HepG2 (cell line): ENCODE results near the gene RAN. TPM values are rescaled to one million over a fixed set of nuclear protein-coding genes. Genes with fewer than 3 reads are reported as not detected.
A peak's percentile ranks its signal among the peaks of the same experiment; 100 is the strongest.

Experiments used
- BCL3 ChIP-seq: sonication (generic); formaldehyde crosslinking; IDR thresholded peaks from 2 replicates; pipeline ENCODE4 v1.5.1; 2020; ENCODE audit warnings: mild to moderate bottlenecking, missing genetic modification reagents, moderate library complexity
- ELF3 ChIP-seq: IDR thresholded peaks from 2 replicates; pipeline ENCODE4 v1.6.1; 2016; ENCODE audit warnings: missing genetic modification reagents, missing compliant biosample characterization
- FOXA3 ChIP-seq: IDR thresholded peaks from 2 replicates; pipeline ENCODE4 v1.6.1; 2016; ENCODE audit warnings: missing genetic modification reagents, missing compliant biosample characterization
- FOXK1 ChIP-seq: sonication (generic); formaldehyde crosslinking; IDR thresholded peaks from 2 replicates; pipeline ENCODE4 v1.4.0; 2020; ENCODE audit warnings: low read depth, missing genetic modification reagents, borderline replicate concordance
- GABPB1 ChIP-seq: IDR thresholded peaks from 2 replicates; pipeline ENCODE4 v1.6.1; 2016; ENCODE audit warnings: mild to moderate bottlenecking, missing genetic modification reagents, moderate library complexity, missing compliant biosample characterization
- GLI4 ChIP-seq: sonication (generic); formaldehyde crosslinking; IDR thresholded peaks from 2 replicates; pipeline ENCODE4 v1.5.1; 2020; ENCODE audit warnings: missing genetic modification reagents, mild to moderate bottlenecking, moderate library complexity, borderline replicate concordance
- HES4 ChIP-seq: sonication (generic); formaldehyde crosslinking; IDR thresholded peaks from 2 replicates; pipeline ENCODE4 v1.9.0; 2021; ENCODE audit warnings: mild to moderate bottlenecking, missing genetic modification reagents, borderline replicate concordance
- KDM5B ChIP-seq: sonication (generic); formaldehyde crosslinking; IDR thresholded peaks from 2 replicates; pipeline ENCODE4 v1.4.0; 2020; ENCODE audit warnings: missing genetic modification reagents, mild to moderate bottlenecking, borderline replicate concordance
- MIXL1 ChIP-seq: IDR thresholded peaks from 2 replicates; pipeline ENCODE4 v1.6.1; 2016
- NR1H2 ChIP-seq: sonication (generic); formaldehyde crosslinking; IDR thresholded peaks from 2 replicates; pipeline ENCODE4 v1.8.1; 2022; ENCODE audit warnings: low read depth, missing genetic modification reagents, borderline replicate concordance
- SMAD3 ChIP-seq: sonication (generic); formaldehyde crosslinking; IDR thresholded peaks from 2 replicates; pipeline ENCODE4 v1.4.0; 2020; ENCODE audit warnings: missing genetic modification reagents
- SRY ChIP-seq: sonication (generic); formaldehyde crosslinking; IDR thresholded peaks from 2 replicates; pipeline ENCODE4 v1.8.0; 2022; ENCODE audit warnings: mild to moderate bottlenecking, missing genetic modification reagents
- TEAD2 ChIP-seq: sonication (generic); formaldehyde crosslinking; IDR thresholded peaks from 2 replicates; pipeline ENCODE4 v1.9.0; 2021; ENCODE audit warnings: missing genetic modification reagents
- TEAD3 ChIP-seq: optimal IDR thresholded peaks from 2 replicates; pipeline ENCODE3; 2016; ENCODE audit warnings: borderline replicate concordance
- TFDP2 ChIP-seq: sonication (generic); formaldehyde crosslinking; IDR thresholded peaks from 2 replicates; pipeline ENCODE4 v1.4.0; 2020; ENCODE audit warnings: missing genetic modification reagents
- THAP11 ChIP-seq: IDR thresholded peaks from 2 replicates; pipeline ENCODE4 v1.6.1; 2016; ENCODE audit warnings: missing biosample characterization, missing genetic modification reagents
- ZBTB20 ChIP-seq: sonication (generic); formaldehyde crosslinking; IDR thresholded peaks from 2 replicates; pipeline ENCODE4 v1.8.1; 2023; ENCODE audit warnings: missing genetic modification reagents, low read depth, mild to moderate bottlenecking, borderline replicate concordance
- ZFP1 ChIP-seq: IDR thresholded peaks from 2 replicates; pipeline ENCODE4 v1.6.1; 2016
- ZFP37 ChIP-seq: sonication (generic); formaldehyde crosslinking; IDR thresholded peaks from 2 replicates; pipeline ENCODE4 v1.4.0; 2020; ENCODE audit warnings: missing genetic modification reagents, borderline replicate concordance
- ZNF33A ChIP-seq: sonication (generic); formaldehyde crosslinking; IDR thresholded peaks from 2 replicates; pipeline ENCODE4 v1.5.1; 2020; ENCODE audit warnings: missing genetic modification reagents, mild to moderate bottlenecking, moderate library complexity, borderline replicate concordance
- ZNF501 ChIP-seq: sonication (generic); formaldehyde crosslinking; IDR thresholded peaks from 2 replicates; pipeline ENCODE4 v1.5.1; 2020; ENCODE audit warnings: mild to moderate bottlenecking, moderate library complexity, missing genetic modification reagents
- ZNF788 ChIP-seq: sonication (generic); formaldehyde crosslinking; IDR thresholded peaks from 2 replicates; pipeline ENCODE4 v1.5.0; 2020; ENCODE audit warnings: mild to moderate bottlenecking, missing genetic modification reagents, borderline replicate concordance
- polyA plus RNA-seq, 8 experiments: library from polyadenylated mRNA; depleted of rRNA in 3 of 8; stranded (reverse) in 7 of 8; unstranded in 1 of 8; fragments of >200 nt; fragmentation: Illumina TruSeq in 4 of 8; extraction: Trizol in 4 of 8; gene quantifications; 2 replicates each; pipeline versions ENCODE4 v1.2.1 to v1.2.3, GENCODE V29; 2011 to 2016; ENCODE audit warnings: low read depth in 4 of 8, missing spikeins in 1 of 8, mixed read lengths in 1 of 8; ENCODE audit not compliant: insufficient read depth in 1 of 8
- total RNA-seq, 5 experiments: library from RNA; depleted of rRNA; stranded (reverse); fragments of >200 nt; fragmentation: Illumina TruSeq; extraction: Trizol; gene quantifications; 2 replicates each; pipeline ENCODE4 v1.2.3, GENCODE V29; 2016; ENCODE audit warnings: low read depth in 1 of 5
- TF ChIP-seq, protein P1 (sequence below): sonication (generic); formaldehyde crosslinking; IDR thresholded peaks from 2 replicates; pipeline ENCODE4 v1.4.0; 2020; ENCODE audit warnings: missing genetic modification reagents
- TF ChIP-seq, protein P2 (sequence below): sonication (generic); formaldehyde crosslinking; IDR thresholded peaks from 2 replicates; pipeline ENCODE4 v1.4.0; 2020; ENCODE audit warnings: missing genetic modification reagents, low read depth, mild to moderate bottlenecking, borderline replicate concordance
- TF ChIP-seq, protein P3 (sequence below): sonication (generic); formaldehyde crosslinking; IDR thresholded peaks from 2 replicates; pipeline ENCODE4 v1.4.0; 2020; ENCODE audit warnings: mild to moderate bottlenecking, missing genetic modification reagents

RAN gene
- total and polyA plus RNA-seq, 2 of the 13 experiments (the other 11 are each of a cell fraction or from before 2014, with no cell fraction given), result 1,335 to 1,630 TPM

DNA sequence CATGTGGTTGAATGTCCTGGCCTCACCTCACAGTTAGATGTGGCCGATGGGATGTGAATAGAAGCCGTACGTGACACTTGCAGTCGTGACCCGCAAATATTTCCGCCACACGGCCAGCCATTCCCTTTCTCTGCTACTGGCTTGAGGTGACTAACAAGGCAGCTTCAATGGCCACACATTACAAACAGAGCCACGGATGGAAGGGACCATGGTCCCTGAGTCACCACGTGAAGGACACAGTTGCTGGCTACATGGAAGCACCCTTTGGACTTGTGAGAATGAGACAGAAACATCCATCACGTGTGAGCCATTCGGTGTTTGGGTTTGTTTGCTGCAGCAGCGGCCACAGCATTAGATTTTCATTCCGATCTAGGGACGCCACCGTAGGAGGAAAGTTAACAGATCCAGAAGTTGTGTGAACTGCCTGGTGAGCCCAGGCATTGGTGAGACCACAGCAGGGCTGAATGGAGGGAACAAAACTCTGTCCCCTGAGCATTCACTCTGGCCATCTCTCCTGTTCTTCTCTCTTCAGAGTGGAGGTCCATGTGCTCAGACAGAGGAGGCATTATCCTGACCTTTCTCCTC lies 48.3 kb downstream of the RAN start (continued):
- peak; percentile 68 for TF ChIP-seq TFDP2 (CRISPR knock-in tag)
- TF ChIP-seq THAP11, result peak; percentile 57; the same call in 1 of the 2 replicates
- TF ChIP-seq ZNF33A, result 0 out of 2 replicates have a peak, but pooled peaks have one; percentile 12
- TF ChIP-seq ZFP37 (CRISPR knock-in tag), result peak; percentile 82; the same call in 1 of the 2 replicates
- TF ChIP-seq ZBTB20, result peak; percentile 90; the same call in 1 of the 2 replicates
- peak; percentile 64 for TF ChIP-seq TEAD3
- peak; percentile 94 for TF ChIP-seq ZNF501
- peak; percentile 55; the same call in 1 of the 2 replicates for TF ChIP-seq BCL3 (CRISPR knock-in tag)
- TF ChIP-seq, protein P1, sequence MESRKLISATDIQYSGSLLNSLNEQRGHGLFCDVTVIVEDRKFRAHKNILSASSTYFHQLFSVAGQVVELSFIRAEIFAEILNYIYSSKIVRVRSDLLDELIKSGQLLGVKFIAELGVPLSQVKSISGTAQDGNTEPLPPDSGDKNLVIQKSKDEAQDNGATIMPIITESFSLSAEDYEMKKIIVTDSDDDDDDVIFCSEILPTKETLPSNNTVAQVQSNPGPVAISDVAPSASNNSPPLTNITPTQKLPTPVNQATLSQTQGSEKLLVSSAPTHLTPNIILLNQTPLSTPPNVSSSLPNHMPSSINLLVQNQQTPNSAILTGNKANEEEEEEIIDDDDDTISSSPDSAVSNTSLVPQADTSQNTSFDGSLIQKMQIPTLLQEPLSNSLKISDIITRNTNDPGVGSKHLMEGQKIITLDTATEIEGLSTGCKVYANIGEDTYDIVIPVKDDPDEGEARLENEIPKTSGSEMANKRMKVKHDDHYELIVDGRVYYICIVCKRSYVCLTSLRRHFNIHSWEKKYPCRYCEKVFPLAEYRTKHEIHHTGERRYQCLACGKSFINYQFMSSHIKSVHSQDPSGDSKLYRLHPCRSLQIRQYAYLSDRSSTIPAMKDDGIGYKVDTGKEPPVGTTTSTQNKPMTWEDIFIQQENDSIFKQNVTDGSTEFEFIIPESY (CRISPR knock-in tag), result peak; percentile 92
- no peak; the same call in 1 of the 2 replicates for TF ChIP-seq GLI4 (CRISPR knock-in tag)
- peak; percentile 73 for TF ChIP-seq FOXA3 (CRISPR knock-in tag)
- TF ChIP-seq HES4 (CRISPR knock-in tag), result peak; percentile 79; the same call in 1 of the 2 replicates
- TF ChIP-seq SMAD3 (CRISPR knock-in tag), result peak; percentile 82; the same call in 1 of the 2 replicates
- no peak for TF ChIP-seq TEAD2 (CRISPR knock-in tag)
- TF ChIP-seq MIXL1 (CRISPR knock-in tag), result peak; percentile 84
- peak; percentile 63; the same call in 1 of the 2 replicates for TF ChIP-seq NR1H2
- TF ChIP-seq, protein P2, sequence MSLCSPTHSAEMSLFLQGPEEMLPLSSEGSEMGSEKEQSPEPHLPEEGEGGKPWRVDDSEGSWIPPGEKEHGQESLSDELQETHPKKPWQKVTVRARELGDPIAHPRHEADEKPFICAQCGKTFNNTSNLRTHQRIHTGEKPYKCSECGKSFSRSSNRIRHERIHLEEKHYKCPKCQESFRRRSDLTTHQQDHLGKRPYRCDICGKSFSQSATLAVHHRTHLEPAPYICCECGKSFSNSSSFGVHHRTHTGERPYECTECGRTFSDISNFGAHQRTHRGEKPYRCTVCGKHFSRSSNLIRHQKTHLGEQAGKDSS (CRISPR knock-in tag), result peak; percentile 85; the same call in 1 of the 2 replicates
- peak; percentile 81; the same call in 1 of the 2 replicates for TF ChIP-seq SRY (CRISPR knock-in tag)
- peak; percentile 41; the same call in 1 of the 2 replicates for TF ChIP-seq ZFP1
- TF ChIP-seq ELF3 (CRISPR knock-in tag), result peak; percentile 56
- TF ChIP-seq KDM5B (CRISPR knock-in tag), result peak; percentile 60; the same call in 1 of the 2 replicates
- TF ChIP-seq FOXK1 (CRISPR knock-in tag), result peak; percentile 69; the same call in 1 of the 2 replicates
- TF ChIP-seq, protein P3, sequence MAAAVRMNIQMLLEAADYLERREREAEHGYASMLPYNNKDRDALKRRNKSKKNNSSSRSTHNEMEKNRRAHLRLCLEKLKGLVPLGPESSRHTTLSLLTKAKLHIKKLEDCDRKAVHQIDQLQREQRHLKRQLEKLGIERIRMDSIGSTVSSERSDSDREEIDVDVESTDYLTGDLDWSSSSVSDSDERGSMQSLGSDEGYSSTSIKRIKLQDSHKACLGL (CRISPR knock-in tag), result no peak
- peak; percentile 40 for TF ChIP-seq GABPB1
- TF ChIP-seq ZNF788 (CRISPR knock-in tag), result peak; percentile 64; the same call in 1 of the 2 replicates
